Sigmoid colon (tissue), 4 donors: ENCODE results near the gene BAHD1.

Experiments
- EP300 ChIP-seq, 4 donors: sonication (generic); formaldehyde crosslinking; IDR thresholded peaks; one replicate each; pipeline ENCODE4 v1.6.1; 2017; ENCODE audit warnings: antibody characterized with exemption in 4 of 4
- POLR2A ChIP-seq, 2 donors: fragments of 450-650 bp; IDR thresholded peaks; one replicate each; pipeline ENCODE4 v1.6.1; 2016; ENCODE audit warnings: antibody characterized with exemption in 2 of 2, mild to moderate bottlenecking in 2 of 2, moderate library complexity in 2 of 2
- TF ChIP-seq, protein P1 (sequence below), 4 experiments: fragments of 450-650 bp in 3 of 4; fragments of 200-600 bp in 1 of 4; IDR thresholded peaks; one replicate each; pipeline ENCODE4 v1.5.1; 2016 to 2019; ENCODE audit warnings: antibody characterized with exemption in 4 of 4, mild to moderate bottlenecking in 3 of 4, moderate library complexity in 2 of 4

GRCh38 chr15:40415226-40415625 lies 25.5 kb upstream of the BAHD1 start:
- no peak for TF ChIP-seq POLR2A (IDR thresholded peaks at IDR 0.05)
- no peak for TF ChIP-seq EP300 (IDR thresholded peaks at IDR 0.05)
- TF ChIP-seq, protein P1, sequence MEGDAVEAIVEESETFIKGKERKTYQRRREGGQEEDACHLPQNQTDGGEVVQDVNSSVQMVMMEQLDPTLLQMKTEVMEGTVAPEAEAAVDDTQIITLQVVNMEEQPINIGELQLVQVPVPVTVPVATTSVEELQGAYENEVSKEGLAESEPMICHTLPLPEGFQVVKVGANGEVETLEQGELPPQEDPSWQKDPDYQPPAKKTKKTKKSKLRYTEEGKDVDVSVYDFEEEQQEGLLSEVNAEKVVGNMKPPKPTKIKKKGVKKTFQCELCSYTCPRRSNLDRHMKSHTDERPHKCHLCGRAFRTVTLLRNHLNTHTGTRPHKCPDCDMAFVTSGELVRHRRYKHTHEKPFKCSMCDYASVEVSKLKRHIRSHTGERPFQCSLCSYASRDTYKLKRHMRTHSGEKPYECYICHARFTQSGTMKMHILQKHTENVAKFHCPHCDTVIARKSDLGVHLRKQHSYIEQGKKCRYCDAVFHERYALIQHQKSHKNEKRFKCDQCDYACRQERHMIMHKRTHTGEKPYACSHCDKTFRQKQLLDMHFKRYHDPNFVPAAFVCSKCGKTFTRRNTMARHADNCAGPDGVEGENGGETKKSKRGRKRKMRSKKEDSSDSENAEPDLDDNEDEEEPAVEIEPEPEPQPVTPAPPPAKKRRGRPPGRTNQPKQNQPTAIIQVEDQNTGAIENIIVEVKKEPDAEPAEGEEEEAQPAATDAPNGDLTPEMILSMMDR (IDR thresholded peaks at IDR 0.05): no peak
